Left lung (tissue), 10 donors: ENCODE results near the gene VPS26C. TPM values are rescaled to one million over a fixed set of nuclear protein-coding genes. Genes with fewer than 3 reads are reported as not detected.

ENCODE experiments used
- ATAC-seq: fragments of 200-7000 bp; cut with Tn5 transposase; one replicate; pipeline ENCODE4 v1.9.1; 2020; ENCODE audit warnings: moderate library complexity
- DNase-seq, 4 donors: peaks; one replicate each; pipeline ENCODE4 v3.0.0-alpha.2; 2013 to 2020
- H3K27ac ChIP-seq, 2 donors: fragments of 200-600 bp; sonication (generic) in 1 of 2; one replicate each; pipeline versions ENCODE4 v1.5.0 to v1.8.0; 2020 to 2021
- H3K27me3 ChIP-seq, 2 donors: fragments of 200-600 bp; sonication (generic) in 1 of 2; one replicate each; pipeline versions ENCODE4 v1.5.0 to v1.8.0; 2020 to 2021
- H3K36me3 ChIP-seq, 2 donors: fragments of 200-600 bp; sonication (generic) in 1 of 2; one replicate each; pipeline versions ENCODE4 v1.5.0 to v1.8.0; 2020 to 2021
- H3K4me1 ChIP-seq, 2 donors: fragments of 200-600 bp; one replicate each; pipeline ENCODE4 v1.8.0; 2021
- H3K4me3 ChIP-seq, 2 donors: fragments of 200-600 bp; sonication (generic) in 1 of 2; one replicate each; pipeline versions ENCODE4 v1.5.0 to v1.8.0; 2020 to 2021; ENCODE audit warnings: mild to moderate bottlenecking in 1 of 2
- H3K9me3 ChIP-seq, 2 donors: fragments of 200-600 bp; sonication (generic) in 1 of 2; one replicate each; pipeline versions ENCODE4 v1.5.0 to v1.8.0; 2020 to 2021
- intact Hi-C, 2 donors: fragments of 100-400 bp; cut with DNase I; formaldehyde crosslinking; loops; one replicate each; pipeline versions ENCODE4 v1.11.2 to v1.14.2; 2022
- polyA plus RNA-seq, 6 donors: library from polyadenylated mRNA; unstranded; fragments of 120-200 nt; gene quantifications; one replicate each; pipeline ENCODE4 v1.2.1, GENCODE V29; 2013; ENCODE audit not compliant: insufficient read length in 6 of 6
- total RNA-seq, 2 donors: library from RNA; stranded (reverse); fragmentation: NEBNext Ultra II Directional; extraction: Animal tissue kit (Norgen Biotek cat#: 25700); gene quantifications; one replicate each; pipeline ENCODE4 v1.2.1, GENCODE V29; 2021
- TF ChIP-seq, protein P1 (sequence below), 2 donors: fragments of 200-600 bp; sonication (generic) in 1 of 2; IDR thresholded peaks; one replicate each; pipeline versions ENCODE4 v1.5.0 to v1.8.0; 2021; ENCODE audit warnings: antibody characterized with exemption in 2 of 2
- donor health status: DM: no; HTN: yes; CAD: no.
- donor health status: DM: no; HTN: no; CAD: no.

Gene VPS26C
- total and polyA plus RNA-seq, 8 donors, result 34.6 to 66.2 (median 38.4) TPM

GRCh38 chr21:37237764-37238163, 29.4 kb downstream of the VPS26C start:
- no peak for DNase-seq
- intact Hi-C loops, result no loop called here
- Histone ChIP-seq H3K4me1 (peaks cover 0 to 3% of the 10 kb centered on the region in 2 donors), H3K27ac (peak overlapping the region in 1 of 2 donors; percentile 11), H3K36me3 (peaks cover 0 to 83% of the 10 kb centered on the region in 2 donors), H3K9me3 (no peaks in the 10 kb centered on the region), H3K27me3 (no peaks in the 10 kb centered on the region), H3K4me3 (no peak overlapping the region)
- ATAC-seq, result no peak
- TF ChIP-seq, protein P1, sequence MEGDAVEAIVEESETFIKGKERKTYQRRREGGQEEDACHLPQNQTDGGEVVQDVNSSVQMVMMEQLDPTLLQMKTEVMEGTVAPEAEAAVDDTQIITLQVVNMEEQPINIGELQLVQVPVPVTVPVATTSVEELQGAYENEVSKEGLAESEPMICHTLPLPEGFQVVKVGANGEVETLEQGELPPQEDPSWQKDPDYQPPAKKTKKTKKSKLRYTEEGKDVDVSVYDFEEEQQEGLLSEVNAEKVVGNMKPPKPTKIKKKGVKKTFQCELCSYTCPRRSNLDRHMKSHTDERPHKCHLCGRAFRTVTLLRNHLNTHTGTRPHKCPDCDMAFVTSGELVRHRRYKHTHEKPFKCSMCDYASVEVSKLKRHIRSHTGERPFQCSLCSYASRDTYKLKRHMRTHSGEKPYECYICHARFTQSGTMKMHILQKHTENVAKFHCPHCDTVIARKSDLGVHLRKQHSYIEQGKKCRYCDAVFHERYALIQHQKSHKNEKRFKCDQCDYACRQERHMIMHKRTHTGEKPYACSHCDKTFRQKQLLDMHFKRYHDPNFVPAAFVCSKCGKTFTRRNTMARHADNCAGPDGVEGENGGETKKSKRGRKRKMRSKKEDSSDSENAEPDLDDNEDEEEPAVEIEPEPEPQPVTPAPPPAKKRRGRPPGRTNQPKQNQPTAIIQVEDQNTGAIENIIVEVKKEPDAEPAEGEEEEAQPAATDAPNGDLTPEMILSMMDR (IDR thresholded peaks at IDR 0.05), result no peak

DNA sequence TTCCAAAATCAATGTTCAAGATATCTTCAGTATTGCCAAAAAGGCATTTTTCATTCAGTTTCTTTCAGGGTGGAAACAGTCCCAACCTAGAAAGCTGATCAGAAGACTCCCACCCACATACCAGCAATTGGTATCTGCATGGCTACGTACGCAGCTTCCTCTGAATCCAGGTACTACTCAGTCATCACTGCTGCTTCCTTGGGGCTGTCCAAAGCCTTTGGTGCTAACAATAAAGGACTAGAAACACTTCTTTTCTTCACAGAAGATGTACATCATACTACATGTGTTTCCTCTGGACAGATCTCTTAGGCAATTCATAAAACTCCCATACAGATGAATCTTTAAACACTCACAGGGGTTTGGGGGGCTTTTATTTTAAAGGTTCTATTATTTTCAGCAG, 29.8 kb downstream of the VPS26C start:
- TF ChIP-seq, protein P1 (IDR thresholded peaks at IDR 0.05), result no peak
- DNase-seq (no peak), ATAC-seq (no peak)
- H3K36me3 ChIP-seq, result peaks cover 0 to 87% of the 10 kb centered on the region in 2 donors
- H3K9me3 ChIP-seq, result no peaks in the 10 kb centered on the region
- peaks cover 0 to 3% of the 10 kb centered on the region in 2 donors for H3K4me1 ChIP-seq
- H3K27me3 ChIP-seq, result no peaks in the 10 kb centered on the region
- H3K4me3 ChIP-seq, result no peak overlapping the region
- intact Hi-C loops, result no loop called here
- H3K27ac ChIP-seq, result peak overlapping the region in 1 of 2 donors; percentile 11

GRCh38 chr21:37233551-37234146, 33.5 kb downstream of the VPS26C start:
- no peaks in the 10 kb centered on the region for H3K9me3 ChIP-seq
- no peak overlapping the region for H3K27ac ChIP-seq
- ATAC-seq, result no peak
- H3K4me1 ChIP-seq, result peaks cover 0 to 3% of the 10 kb centered on the region in 2 donors
- no peaks in the 10 kb centered on the region for H3K27me3 ChIP-seq
- H3K4me3 ChIP-seq, result no peak overlapping the region
- TF ChIP-seq, protein P1 (IDR thresholded peaks at IDR 0.05), result no peak
- no peak for DNase-seq
- intact Hi-C loops, result no loop called here
- peaks cover 0 to 96% of the 10 kb centered on the region in 2 donors for H3K36me3 ChIP-seq

DNA sequence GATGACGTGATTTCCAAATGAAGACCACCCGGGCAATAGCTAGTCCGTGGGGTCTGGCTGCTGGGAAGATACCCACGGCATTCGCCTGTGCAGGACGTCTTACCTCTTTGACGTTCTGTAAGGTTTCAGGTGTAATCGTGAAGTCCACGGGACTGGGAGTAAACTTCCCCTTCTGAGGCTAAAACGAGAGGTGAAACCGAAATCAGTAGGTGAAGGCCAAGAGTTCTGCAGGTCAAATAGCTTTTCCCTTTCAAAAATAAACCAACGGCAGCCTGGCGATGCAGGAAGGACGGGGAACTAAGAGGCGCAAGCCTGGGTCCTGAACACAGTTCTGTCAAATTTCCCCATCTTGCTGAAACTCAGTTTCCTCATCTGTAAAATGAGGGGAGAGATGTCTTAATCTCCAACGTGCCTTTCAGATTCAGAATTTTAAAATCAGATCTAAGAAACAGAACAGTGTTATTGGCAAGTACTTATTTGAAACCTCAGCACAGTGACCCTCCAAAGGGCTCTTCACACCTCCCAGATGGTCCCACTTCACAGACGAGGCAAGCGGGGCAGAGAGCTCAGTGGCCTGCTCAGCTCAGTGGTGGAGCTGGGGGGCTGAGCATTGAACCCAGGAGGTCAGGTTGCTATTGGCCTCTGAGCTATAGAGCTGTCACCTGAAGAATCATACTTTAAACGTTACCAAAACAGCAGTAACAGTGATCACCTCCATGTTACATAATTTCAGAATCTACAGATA, 34.7 kb downstream of the VPS26C start:
- Histone ChIP-seq H3K9me3 (no peaks in the 10 kb centered on the region), H3K27ac (no peak overlapping the region), H3K36me3 (peaks cover under 1 to 96% of the 10 kb centered on the region in 2 donors), H3K4me3 (no peak overlapping the region), H3K4me1 (no peaks in the 10 kb centered on the region), H3K27me3 (no peaks in the 10 kb centered on the region)
- ATAC-seq (no peak), DNase-seq (no peak)
- TF ChIP-seq, protein P1 (IDR thresholded peaks at IDR 0.05), result no peak
- intact Hi-C loops, result no loop called here

DNA sequence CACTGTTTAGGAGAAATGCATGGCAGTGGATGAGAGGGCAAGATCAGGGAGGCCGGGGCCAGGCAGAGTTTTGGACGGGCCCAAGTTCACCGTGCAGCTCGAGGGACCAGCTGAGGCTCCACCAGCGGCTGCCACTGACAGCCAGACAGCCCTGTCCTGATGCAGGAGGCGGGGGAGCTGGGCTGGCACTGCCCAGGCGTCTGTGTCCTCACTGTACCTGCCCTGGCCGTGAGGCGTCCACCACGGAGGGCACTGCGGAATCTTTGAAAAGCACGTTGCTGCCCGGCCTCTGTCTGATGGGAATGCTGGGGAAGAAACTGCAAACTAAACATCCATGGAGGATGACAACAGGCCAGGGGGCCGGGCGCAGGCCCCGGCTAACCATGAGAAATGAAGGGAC, 35.5 kb downstream of the VPS26C start:
- peaks cover 4 to 96% of the 10 kb centered on the region in 2 donors for H3K36me3 ChIP-seq

More for the DNA sequence above, 35.5 kb downstream of the VPS26C start:
- TF ChIP-seq, protein P1 (IDR thresholded peaks at IDR 0.05), result no peak
- Histone ChIP-seq H3K4me1 (no peaks in the 10 kb centered on the region), H3K27ac (no peak overlapping the region), H3K4me3 (no peak overlapping the region), H3K9me3 (no peaks in the 10 kb centered on the region), H3K27me3 (no peaks in the 10 kb centered on the region)
- intact Hi-C loops, result no loop called here
- DNase-seq (no peak), ATAC-seq (no peak)
